HG03095 (cell line): ENCODE data around the gene COL11A2.
"Not testable (repeated sequence)": the region's sequence is repeated elsewhere in the genome, so short reads cannot be mapped to it uniquely, and the experiment has no call there.

Experiments used
- ATAC-seq: cut with Tn5 transposase; IDR thresholded peaks from one replicate; pipeline ENCODE4 v1.9.1; 2021; ENCODE audit warnings: moderate library complexity; ENCODE audit not compliant: unreplicated experiment

The COL11A2 gene

DNA sequence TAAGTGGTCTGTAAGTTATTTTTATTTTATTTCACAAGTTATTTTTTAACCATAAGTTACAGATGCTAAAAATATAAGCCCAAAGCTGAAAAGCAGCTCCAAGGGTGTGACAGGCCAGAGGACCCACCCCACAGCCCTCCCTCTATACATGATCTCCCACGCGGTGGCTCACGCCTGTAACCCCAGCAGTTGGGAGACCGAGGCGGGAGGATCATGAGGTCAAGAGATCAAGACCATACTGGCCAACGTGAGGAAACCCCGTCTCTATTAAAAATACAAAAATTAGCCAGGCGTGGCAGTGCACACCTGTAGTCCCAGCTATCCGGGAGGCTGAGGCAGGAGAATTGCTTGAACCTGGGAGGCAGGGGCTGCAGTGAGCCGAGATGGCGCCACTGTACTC is 32.2 kb downstream of the COL11A2 start:
- no peak for ATAC-seq

DNA sequence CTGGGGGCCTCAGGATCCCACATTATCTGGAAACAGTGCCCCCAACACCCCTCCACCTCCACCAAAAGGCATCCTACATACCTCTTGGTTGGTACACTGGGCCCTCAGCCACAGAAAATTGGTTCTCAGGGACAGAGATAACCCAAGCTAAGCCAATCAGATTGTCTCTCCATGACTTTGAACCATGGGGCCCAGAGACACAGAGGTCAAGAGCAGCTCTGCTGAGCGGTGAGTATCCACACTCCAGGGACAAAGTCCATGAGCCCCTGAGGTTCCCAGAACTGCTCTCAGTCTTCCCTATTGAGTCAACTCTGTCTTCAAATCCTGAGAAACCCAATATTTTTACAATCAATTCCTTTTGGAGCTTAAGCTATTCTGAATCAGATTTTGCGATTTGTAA is 35.3 kb downstream of the COL11A2 start:
- no peak for ATAC-seq

DNA sequence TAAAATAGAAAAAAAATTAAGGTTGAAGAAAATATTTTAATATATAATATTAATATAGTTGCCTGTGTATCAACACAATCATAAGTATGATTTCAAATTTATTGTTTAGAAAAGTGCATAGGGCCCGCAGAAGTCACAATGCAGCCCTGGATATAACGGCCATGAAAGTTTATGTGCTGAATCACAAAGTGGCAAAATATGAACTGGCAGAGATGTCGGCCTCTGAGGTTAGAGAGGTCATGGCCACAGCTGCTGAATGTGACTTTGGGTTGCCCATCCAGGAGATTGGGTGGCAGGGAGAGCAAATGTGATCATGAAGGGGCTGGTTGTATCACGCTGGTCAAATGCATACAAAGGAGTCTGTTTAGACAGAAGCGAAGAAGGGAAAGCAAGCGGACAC is 35.7 kb downstream of the COL11A2 start:
- no peak for ATAC-seq

DNA sequence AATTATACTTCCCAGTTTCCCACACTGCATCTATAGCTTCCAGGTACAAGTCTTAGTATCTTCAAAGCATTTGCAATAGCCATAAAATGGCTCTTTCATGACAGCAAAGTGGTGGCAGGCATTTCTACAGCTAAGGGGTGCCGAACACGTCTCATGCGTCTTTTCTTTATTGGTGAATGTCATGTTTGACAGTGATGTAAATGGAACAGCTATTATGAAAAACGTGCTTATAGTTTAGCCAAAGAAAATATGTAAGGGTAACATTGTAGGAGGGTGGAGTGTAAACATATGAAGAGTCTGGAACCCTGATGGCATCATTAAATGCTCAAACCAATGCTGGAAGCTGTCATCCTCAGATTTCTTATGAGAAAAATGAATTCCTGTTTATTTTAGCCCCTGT is 37.9 kb downstream of the COL11A2 start:
- ATAC-seq = no peak

DNA sequence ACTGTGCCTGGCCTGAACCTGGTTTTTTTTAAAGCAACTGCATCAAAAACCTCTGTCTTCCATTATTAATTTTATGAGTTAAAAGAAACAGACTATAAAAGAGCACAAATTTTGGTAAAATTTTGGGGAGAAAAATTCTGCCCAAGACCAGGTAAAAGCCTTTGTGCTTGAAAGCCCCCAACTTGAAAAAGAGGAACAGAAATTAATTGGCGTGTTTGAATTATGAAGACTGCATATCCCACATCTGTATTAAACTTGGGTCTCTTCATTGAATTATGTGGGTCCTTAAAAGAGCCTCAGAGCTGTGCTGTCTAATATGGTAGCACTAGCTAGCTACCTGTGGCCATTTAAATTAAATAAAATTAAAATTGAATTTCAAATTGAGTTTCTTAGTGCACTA is 41.2 kb downstream of the COL11A2 start:
- no peak for ATAC-seq

DNA sequence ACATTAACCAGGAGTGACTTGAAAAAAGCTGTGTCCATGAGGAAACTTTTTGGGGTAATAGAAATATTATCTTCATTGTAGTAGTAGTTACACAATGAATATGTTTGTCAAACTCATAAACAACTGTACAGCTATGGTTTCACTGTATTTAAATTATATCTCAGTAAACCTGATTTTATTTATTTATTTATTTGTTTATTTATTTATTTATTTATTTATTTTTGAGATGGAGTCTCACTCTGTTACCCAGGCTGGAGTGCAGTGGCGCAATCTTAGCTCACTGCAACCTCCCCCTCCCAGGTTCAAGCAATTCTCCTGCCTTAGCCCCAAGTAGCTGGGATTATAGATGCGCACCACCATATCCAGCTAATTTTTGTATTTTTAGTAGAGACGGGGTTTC is 41.7 kb downstream of the COL11A2 start:
- not testable (repeated sequence) for ATAC-seq

DNA sequence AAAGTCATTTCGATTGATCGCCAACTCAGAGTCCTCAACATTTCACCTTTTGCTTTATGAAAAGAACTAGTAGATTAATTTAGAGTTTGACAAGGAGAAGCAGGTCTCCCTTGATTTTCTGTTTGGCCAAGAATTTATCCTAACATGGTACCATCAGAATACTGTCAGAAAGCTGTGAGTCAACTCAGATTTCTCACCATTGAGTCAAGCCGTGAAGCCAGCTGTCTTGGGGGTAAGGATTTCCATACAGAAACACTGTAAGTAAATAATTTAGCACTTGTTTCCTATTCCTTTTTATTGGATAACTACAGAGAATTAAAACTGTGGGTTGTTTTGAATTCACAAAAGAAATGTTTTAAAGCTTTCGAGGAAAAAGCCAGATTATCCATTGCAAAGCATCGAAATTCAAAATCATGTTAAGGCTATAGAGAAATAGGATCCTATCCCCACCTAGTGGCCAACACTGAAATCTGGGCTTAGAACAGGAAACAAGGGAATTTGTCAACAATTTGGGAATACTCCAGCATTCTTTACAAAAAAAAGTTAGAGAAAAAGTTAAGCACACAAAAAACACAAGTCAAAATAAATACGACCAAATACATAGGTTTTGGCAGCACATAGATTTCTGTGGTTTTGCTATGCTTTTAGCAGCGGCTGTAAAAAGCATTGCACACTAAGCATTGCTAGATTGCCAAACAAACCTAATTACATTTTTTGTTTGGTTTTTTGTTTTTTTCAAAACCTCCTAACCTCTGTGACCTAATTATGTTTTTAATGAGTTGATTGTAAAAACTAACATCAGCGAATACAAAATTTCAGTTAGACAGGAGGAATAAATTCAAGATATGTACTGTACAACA is 44.2 kb downstream of the COL11A2 start:
- ATAC-seq = no peak

DNA sequence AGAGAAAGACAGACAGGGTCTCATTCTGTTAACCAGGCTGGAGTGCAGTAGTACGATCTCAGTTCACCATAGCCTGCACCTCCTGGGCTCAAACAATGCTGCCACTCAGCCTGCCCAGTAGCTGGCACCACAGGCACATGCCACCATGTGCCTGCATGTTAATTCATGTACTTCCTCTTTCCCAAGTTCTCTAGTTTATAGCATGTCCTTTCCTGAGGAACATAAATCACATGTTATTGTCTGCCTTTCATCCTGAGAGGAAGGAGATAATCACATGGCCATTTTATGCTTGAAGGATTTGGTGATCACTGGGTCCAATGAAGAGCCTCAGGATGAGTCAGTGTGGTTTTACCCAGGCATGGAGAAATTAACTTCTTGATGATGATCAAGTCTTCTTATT is 47.9 kb downstream of the COL11A2 start:
- ATAC-seq = no peak

DNA sequence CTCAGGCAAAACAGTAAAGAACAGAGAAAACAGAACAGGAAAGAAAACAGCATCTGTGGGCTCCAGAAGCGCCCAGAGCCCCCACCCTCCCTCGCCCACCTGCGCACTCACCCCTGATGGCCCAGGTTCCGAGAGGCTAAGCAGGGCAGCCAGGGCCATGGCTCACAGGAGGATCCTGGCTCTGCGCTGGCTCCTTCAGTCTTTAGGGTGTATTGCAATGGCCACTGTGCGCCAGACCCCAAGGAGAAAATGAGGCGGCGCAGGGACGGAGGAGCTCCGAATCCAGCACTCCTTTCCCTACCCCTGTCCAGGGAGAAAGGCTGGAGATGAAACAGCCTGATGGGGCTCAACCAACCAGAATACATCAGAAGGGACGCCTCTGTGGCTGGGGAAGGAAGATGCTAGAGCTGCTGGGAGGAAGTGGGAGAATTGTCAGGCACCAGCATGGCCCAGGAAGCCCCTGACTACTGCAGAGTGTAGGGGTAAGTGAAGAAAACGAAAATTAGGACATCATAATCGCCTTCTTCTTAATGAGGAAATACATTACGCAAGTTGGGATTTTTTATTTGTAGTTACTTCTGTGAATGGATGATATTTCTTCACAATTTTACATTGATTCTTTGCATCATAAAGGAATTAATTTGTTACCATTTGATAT is 49.0 kb downstream of the COL11A2 start:
- ATAC-seq = no peak

DNA sequence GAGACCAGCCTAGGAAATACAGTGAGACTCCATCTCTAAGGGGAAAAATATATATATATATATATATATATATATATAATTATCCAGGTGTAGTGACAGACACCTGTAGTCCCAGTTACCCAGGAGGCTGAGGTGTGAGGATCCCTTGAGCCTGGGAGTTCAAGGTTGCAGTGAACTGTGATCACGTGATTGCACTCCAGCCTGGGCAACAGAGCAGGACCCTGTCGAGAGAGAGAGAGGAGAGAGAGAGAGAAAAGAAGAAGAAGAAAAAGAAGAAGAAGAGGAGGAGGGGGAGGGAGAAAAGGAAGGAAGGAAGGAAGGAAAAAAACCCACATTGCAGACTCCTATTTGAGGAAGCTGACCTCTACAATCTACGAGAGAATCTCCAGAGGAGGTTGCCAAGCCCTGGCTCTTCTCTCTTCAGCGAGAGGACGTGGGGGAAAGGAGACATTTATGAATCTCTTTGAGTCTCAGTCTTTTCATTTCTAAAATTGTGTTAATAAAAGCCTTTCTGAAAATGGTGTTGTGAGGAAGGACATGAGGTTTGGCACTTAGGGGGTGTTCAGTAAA is 49.7 kb downstream of the COL11A2 start:
- no peak for ATAC-seq

DNA sequence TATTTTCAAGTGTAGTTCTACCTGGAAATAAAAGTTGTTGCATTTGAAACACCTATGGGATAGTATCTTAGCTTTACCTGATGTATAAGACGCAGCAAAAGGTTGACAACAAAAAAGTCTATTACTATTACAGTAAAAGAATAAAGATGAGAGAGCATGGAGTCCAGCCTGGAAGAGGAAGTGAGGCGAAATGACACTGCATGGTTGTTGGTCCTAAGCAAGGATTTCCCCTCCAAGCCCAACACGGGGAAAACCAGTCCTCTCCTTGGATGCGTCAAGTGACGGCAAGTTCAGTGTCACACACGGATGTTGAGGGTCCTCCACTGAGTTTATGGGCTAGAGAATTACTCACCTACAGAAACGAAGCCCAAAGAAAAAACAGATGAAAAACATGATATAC is 51.7 kb downstream of the COL11A2 start:
- ATAC-seq = no peak

DNA sequence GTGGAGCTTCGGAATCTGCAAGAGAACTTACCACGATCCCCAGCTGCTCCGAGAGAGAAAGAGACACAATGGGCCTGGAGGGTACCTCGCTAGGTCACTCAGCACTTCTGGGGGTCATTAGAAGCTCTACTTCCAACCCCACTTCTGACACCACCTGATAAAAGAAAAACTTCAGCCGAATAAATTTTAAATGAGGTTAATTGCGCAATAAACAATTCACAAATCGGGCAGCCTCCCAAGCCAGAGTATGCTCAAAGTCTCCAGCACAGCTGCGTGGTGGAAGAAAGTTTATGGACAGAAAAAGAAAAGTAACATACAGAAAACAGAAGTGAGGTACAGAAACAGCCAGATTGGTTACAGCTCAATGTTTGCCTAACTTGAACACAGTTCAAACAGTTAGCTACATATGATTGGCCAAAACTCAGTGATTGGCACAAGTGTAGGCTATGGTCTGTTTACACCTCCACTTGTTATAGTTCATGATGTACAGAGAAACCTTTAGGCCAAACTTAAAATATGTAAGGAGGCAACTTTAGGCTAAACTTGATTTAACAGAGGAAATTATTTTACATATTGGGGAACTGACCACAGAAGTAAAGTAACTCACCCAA is 52.6 kb downstream of the COL11A2 start:
- ATAC-seq = no peak

DNA sequence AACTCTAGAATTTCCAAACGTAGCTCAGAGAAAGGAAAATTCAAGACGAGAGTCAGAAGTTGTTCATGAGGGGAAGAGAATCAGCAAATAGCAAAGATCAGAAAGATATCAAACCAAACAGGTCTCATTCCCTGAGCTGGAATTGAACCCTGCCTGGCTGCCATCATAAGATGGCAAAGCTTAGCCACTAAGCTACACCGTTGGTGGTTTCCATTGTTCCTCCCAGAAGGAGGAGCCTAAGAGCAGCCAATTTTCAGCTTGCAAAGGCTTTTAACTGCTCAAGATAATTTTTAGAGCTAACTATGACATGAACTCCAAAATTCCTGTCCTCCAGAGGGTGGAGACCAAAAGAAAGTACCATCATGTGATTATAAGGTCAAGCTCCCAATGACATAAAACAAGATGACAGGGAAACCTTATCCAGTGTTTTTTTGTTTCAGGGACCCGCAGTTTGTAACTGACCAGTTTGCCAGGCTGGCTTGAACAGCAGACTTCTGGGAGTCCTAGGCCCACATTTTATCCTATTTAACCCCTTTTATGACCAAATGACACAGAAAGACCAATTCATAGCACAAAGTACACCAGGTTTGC is 55.9 kb downstream of the COL11A2 start:
- ATAC-seq = no peak

DNA sequence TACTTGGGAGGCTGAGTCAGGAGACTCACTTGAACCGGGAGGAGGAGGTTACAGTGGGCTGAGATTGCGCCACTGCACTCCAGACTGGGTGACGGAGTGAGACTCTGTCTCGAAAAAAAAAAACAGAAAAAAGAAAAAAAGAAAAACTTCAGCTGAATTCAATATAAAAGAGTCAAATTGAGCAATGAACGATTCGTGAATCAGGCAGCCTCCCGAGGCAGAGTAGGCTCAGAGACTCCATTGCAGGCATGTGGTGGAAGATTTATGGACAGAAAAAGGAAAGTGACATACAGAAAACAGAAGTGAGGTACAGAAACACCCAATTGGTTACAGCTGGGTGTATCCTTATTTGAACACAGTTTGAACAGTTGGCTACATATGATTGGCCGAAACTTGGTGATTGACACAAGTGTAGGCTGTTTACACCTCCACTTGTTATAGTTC is 60.2 kb downstream of the COL11A2 start:
- ATAC-seq = no peak

DNA sequence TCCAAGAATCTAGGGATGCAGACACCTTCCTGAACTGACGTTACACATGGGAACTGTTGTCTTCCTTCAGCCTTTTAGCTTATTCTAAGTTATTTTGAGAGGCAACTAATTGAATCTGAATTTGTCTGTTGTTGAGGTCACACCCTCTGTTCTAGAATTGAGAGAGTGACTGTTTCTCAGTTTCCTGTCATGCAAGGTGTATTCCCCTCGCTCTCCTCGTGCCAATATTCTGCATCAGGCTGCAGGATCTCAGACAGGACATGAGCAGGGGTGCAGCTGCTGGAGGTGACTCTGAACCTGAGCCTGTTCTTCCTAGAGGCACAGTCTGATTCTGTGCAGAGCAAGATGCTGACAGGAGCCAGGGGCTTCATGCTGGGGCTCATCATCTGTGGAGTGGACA is 63.9 kb downstream of the COL11A2 start:
- ATAC-seq = no peak

DNA sequence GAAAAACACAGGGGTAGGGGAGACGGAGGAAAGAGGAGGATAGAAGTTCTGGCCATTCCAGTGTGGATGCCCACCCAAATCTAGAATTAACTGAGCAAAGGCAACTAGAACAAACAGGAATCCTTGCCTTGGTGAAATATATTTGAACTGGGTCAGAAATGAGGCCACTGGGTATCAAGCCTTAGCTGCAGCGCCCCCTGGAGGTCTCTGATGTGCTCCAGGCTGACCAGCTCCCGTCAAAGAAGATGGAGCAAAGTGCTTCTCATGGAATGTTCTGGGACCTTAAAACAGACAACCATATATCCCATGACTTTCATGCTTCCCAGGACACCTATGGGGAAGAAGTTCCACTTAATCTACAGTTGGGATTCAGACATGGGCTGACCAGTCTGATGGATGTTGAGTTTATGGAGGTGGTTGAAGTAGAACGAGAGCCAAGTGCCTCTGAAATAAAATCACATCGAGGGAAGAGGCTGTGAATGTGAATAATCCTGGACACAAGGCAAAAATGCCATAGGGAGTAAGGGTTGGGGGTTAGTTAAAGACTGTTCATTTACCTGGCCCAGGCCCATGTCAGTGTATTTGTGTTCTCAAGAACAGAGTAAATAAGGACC is 66.1 kb downstream of the COL11A2 start:
- ATAC-seq = no peak

DNA sequence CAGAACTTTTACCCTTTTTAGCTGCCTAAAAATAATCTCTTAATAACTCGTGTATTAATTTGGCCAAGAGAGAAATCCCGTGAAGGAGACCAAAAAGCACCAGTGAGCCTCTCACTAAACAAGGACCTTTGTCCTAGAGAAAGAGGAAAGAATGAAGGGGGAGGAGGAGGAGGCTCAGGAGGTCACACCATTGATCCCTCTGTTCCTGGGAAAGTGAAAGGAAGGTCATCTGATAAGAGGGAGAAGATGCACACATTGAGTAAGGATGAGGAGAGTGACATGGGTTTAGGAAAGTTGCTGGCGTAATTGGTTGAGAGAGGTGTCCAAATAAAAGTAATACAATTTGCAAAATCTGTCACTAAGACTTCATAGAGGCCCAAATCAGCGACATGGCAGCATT is 67.3 kb downstream of the COL11A2 start:
- ATAC-seq = no peak

DNA sequence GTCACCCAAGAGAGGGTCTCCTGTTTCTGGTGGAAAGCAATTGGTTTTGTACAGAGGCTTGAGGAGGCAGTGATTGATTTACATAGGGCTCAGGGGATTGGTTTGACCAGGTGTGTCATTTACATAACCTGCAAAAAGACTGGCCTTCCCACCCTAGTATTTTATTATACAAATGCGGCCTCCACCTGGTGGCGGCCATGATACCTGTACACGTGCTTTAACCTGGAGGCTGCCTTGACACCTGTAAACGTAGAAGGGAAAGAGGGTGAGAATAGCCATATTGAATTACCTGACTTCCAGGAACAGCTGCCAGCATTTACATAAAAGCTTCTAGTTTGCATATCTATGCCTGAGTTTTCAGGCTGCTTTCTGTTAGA is 67.8 kb downstream of the COL11A2 start:
- ATAC-seq = no peak

DNA sequence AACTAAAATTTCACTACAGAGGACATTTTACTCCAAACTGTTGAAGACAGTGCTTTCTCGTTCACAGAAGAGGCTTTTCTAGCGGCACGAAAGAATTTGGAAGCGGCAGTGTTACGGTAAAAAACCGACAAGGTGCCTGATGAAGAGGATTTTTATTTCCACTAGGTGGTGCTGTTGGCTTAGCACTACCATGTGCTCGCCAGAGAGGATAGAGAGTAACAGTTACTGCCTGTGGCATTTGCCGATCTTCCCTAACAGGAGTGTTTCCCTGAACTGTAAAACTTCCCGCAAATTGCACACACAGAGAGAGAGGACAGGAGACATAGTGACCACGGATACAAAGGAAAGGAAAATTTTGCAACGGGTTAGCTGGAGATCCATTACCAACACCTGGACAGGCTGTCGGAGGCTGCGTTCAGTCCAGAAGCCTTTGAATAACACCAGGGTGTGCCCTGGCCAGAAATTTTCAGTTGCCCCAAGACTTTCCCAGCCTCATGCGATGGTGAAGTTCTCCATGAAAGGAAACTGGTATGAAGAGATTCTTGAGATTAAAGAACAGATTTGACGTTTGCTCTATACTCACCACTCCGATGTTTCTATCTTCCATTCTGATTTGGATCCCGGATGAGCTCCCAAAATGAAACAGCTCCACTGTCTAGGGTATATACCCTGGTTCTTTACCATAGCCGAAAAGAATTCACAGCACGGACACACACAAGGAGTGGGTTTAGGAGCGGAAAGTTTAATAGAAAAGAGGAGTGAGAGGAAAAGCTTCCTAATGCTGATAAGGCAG is 68.3 kb downstream of the COL11A2 start:
- ATAC-seq = no peak

DNA sequence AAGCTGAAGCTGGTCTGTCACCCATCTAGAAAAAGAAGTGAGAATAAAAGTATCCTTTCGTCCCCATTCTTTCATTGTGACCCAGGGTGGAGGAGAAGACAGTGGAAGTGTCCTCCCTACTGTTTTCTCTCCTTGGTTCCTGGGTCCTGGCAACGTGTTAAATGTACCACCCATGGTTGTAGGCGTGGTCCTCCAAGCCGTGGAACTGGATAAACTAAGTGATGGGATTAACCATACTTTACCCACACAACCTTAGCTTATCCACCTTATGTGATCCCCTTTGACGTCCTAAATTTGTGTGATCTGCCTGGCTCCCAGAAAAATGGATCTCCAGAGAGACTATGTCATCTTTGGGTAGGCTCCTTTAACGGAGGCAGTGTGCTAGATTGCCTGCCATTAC is 69.1 kb downstream of the COL11A2 start:
- ATAC-seq = no peak
